Esophagus squamous epithelium (tissue), 4 donors: ENCODE data around the gene FANCD2.
"Not testable (repeated sequence)": the region's sequence is repeated elsewhere in the genome, so short reads cannot be mapped to it uniquely, and the experiment has no call there.

ENCODE experiments used
- POLR2A ChIP-seq, 4 donors: fragments of 450-650 bp; IDR thresholded peaks; one replicate each; pipeline ENCODE4 v1.6.1; 2017; ENCODE audit warnings: antibody characterized with exemption in 4 of 4, mild to moderate bottlenecking in 4 of 4, moderate library complexity in 3 of 4
- TF ChIP-seq, protein P1 (sequence below), 6 experiments: fragments of 450-650 bp in 4 of 6; fragments of 200-600 bp in 2 of 6; sonication (generic) in 2 of 6; IDR thresholded peaks; one replicate each; pipeline ENCODE4 v1.5.1; 2016 to 2019; ENCODE audit warnings: antibody characterized with exemption in 6 of 6, mild to moderate bottlenecking in 4 of 6, moderate library complexity in 4 of 6

DNA sequence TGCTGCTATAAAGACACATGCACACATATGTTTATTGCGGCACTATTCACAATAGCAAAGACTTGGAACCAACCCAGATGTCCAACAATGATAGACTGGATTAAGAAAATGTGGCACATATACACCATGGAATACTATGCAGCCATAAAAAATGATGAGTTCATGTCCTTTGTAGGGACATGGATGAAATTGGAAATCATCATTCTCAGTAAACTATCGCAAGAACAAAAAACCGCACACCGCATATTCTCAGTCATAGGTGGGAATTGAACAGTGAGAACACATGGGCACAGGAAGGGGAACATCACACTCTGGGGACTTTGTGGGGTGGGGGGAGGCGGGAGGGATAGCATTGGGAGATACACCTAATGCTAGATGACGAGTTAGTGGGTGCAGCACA is 26.8 kb downstream of the FANCD2 start:
- TF ChIP-seq POLR2A (IDR thresholded peaks at IDR 0.05): not testable (repeated sequence)
- TF ChIP-seq, protein P1, sequence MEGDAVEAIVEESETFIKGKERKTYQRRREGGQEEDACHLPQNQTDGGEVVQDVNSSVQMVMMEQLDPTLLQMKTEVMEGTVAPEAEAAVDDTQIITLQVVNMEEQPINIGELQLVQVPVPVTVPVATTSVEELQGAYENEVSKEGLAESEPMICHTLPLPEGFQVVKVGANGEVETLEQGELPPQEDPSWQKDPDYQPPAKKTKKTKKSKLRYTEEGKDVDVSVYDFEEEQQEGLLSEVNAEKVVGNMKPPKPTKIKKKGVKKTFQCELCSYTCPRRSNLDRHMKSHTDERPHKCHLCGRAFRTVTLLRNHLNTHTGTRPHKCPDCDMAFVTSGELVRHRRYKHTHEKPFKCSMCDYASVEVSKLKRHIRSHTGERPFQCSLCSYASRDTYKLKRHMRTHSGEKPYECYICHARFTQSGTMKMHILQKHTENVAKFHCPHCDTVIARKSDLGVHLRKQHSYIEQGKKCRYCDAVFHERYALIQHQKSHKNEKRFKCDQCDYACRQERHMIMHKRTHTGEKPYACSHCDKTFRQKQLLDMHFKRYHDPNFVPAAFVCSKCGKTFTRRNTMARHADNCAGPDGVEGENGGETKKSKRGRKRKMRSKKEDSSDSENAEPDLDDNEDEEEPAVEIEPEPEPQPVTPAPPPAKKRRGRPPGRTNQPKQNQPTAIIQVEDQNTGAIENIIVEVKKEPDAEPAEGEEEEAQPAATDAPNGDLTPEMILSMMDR (IDR thresholded peaks at IDR 0.05): not testable (repeated sequence)
